SK-N-SH (cell line): Measurements from ENCODE around the gene MSRB1.

ENCODE experiments used
- EP300 ChIP-seq, 2 experiments: IDR thresholded peaks; 2 replicates each; pipeline versions ENCODE4 v1.4.0 to v1.6.1; 2012; ENCODE audit warnings: borderline replicate concordance in 1 of 2, low read depth in 1 of 2, low read length in 1 of 2
- FOXM1 ChIP-seq: IDR thresholded peaks from 2 replicates; pipeline ENCODE4 v1.4.0; 2012; ENCODE audit warnings: low read depth, mild to moderate bottlenecking
- IRF3 ChIP-seq: fragments of 150-350 bp; IDR thresholded peaks from 2 replicates; pipeline ENCODE4 v1.6.1; 2016; ENCODE audit warnings: mild to moderate bottlenecking, low read depth, low read length
- JUND ChIP-seq: IDR thresholded peaks from 2 replicates; pipeline ENCODE4 v1.4.0; 2012
- MXI1 ChIP-seq: IDR thresholded peaks from 2 replicates; pipeline ENCODE4 v1.6.1; 2012; ENCODE audit warnings: mild to moderate bottlenecking, low read depth, low read length, improper control_type of control experiment
- POLR2AphosphoS5 ChIP-seq: IDR thresholded peaks from 2 replicates; pipeline ENCODE4 v1.6.1; 2012; ENCODE audit warnings: low read depth, low read length
- RFX5 ChIP-seq: IDR thresholded peaks from 2 replicates; pipeline ENCODE4 v1.6.1; 2012; ENCODE audit warnings: mild to moderate bottlenecking, improper control_type of control experiment, low read length
- RXRA ChIP-seq: IDR thresholded peaks from 2 replicates; pipeline ENCODE4 v1.4.0; 2012; ENCODE audit warnings: low read depth, mild to moderate bottlenecking, borderline replicate concordance
- TCF12 ChIP-seq: IDR thresholded peaks from 2 replicates; pipeline ENCODE4 v1.4.0; 2012
- YY1 ChIP-seq: IDR thresholded peaks from 2 replicates; pipeline ENCODE4 v1.4.0; 2012; ENCODE audit warnings: low read depth, mild to moderate bottlenecking
- TF ChIP-seq, protein P1 (sequence below): IDR thresholded peaks from 2 replicates; pipeline ENCODE4 v1.4.0; 2012; ENCODE audit warnings: low read depth, borderline replicate concordance
- TF ChIP-seq, protein P2 (sequence below): fragments of 200-600 bp; sonication (generic); IDR thresholded peaks from 2 replicates; pipeline ENCODE4 v1.6.1; 2017; ENCODE audit warnings: antibody characterized with exemption, mild to moderate bottlenecking, moderate library complexity
- TF ChIP-seq, protein P3 (sequence below): IDR thresholded peaks from 2 replicates; pipeline ENCODE4; 2012

GRCh38 chr16:1976951-1977874, 34.2 kb upstream of the MSRB1 start:
- TF ChIP-seq, protein P1, sequence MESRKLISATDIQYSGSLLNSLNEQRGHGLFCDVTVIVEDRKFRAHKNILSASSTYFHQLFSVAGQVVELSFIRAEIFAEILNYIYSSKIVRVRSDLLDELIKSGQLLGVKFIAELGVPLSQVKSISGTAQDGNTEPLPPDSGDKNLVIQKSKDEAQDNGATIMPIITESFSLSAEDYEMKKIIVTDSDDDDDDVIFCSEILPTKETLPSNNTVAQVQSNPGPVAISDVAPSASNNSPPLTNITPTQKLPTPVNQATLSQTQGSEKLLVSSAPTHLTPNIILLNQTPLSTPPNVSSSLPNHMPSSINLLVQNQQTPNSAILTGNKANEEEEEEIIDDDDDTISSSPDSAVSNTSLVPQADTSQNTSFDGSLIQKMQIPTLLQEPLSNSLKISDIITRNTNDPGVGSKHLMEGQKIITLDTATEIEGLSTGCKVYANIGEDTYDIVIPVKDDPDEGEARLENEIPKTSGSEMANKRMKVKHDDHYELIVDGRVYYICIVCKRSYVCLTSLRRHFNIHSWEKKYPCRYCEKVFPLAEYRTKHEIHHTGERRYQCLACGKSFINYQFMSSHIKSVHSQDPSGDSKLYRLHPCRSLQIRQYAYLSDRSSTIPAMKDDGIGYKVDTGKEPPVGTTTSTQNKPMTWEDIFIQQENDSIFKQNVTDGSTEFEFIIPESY, result no peak
- TF ChIP-seq, protein P2, sequence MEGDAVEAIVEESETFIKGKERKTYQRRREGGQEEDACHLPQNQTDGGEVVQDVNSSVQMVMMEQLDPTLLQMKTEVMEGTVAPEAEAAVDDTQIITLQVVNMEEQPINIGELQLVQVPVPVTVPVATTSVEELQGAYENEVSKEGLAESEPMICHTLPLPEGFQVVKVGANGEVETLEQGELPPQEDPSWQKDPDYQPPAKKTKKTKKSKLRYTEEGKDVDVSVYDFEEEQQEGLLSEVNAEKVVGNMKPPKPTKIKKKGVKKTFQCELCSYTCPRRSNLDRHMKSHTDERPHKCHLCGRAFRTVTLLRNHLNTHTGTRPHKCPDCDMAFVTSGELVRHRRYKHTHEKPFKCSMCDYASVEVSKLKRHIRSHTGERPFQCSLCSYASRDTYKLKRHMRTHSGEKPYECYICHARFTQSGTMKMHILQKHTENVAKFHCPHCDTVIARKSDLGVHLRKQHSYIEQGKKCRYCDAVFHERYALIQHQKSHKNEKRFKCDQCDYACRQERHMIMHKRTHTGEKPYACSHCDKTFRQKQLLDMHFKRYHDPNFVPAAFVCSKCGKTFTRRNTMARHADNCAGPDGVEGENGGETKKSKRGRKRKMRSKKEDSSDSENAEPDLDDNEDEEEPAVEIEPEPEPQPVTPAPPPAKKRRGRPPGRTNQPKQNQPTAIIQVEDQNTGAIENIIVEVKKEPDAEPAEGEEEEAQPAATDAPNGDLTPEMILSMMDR, result no peak
- TF ChIP-seq RFX5 (no peak), TCF12 (no peak), RXRA (no peak), FOXM1 (no peak), EP300 (IDR thresholded peaks at IDR 0.05; ENCODE audit: borderline replicate concordance in 1 of 2, low read depth in 1 of 2, low read length in 1 of 2) (no peak), POLR2AphosphoS5 (no peak), YY1 (no peak), IRF3 (no peak), MXI1 (no peak), JUND (no peak)
- TF ChIP-seq, protein P3, sequence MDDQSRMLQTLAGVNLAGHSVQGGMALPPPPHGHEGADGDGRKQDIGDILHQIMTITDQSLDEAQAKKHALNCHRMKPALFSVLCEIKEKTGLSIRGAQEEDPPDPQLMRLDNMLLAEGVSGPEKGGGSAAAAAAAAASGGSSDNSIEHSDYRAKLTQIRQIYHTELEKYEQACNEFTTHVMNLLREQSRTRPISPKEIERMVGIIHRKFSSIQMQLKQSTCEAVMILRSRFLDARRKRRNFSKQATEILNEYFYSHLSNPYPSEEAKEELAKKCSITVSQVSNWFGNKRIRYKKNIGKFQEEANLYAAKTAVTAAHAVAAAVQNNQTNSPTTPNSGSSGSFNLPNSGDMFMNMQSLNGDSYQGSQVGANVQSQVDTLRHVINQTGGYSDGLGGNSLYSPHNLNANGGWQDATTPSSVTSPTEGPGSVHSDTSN, result no peak
